IPS DF 19.7 (cell line): Measurements from ENCODE around the gene TMED6.
"Not testable (repeated sequence)": the region's sequence is repeated elsewhere in the genome, so short reads cannot be mapped to it uniquely, and the experiment has no call there.

ENCODE experiments used
- DNase-seq: peaks from one replicate; pipeline ENCODE4 v3.0.0-alpha.2; 2013; ENCODE audit warnings: low read depth, low spot score

The TMED6 gene

GRCh38 chr16:69360070-69360469 lies 8.5 kb upstream of the TMED6 start:
- not testable (repeated sequence) for DNase-seq

- DNase-seq: no peak
These were observed 951 bp downstream of the TMED6 start for GRCh38 chr16:69350536-69351133.

- no peak for DNase-seq
These were observed 2.0 kb downstream of the TMED6 start for GRCh38 chr16:69349536-69349935.

GRCh38 chr16:69348222-69348621 lies 3.4 kb downstream of the TMED6 start:
- no peak for DNase-seq

- no peak for DNase-seq
These were observed 4.9 kb downstream of the TMED6 start for GRCh38 chr16:69346683-69347082.

GRCh38 chr16:69345923-69346322 lies 5.7 kb downstream of the TMED6 start:
- DNase-seq: no peak

- no peak for DNase-seq
These were observed 7.4 kb downstream of the TMED6 start for GRCh38 chr16:69344171-69344570.

GRCh38 chr16:69340095-69340644 lies 11.4 kb downstream of the TMED6 start:
- DNase-seq: no peak

- DNase-seq: peak; percentile 98
These were observed 12.1 kb downstream of the TMED6 start, which contains the start of the genes COG8 and NIP7 for GRCh38 chr16:69339289-69340094. Gene COG8 (minus strand): TSS chr16:69339564. CDS start chr16:69339552, 12 bp downstream. Gene NIP7 (plus strand): TSS chr16:69339772. CDS start chr16:69339830, 58 bp downstream.

- no peak for DNase-seq
These were observed 12.9 kb downstream of the TMED6 start for GRCh38 chr16:69338557-69339288.

GRCh38 chr16:69334696-69335095 lies 16.9 kb downstream of the TMED6 start:
- DNase-seq: no peak

- peak; percentile 67 for DNase-seq
These were observed 21.1 kb downstream of the TMED6 start, which contains the start of gene PDF for GRCh38 chr16:69330286-69331109. Gene PDF (minus strand): TSS chr16:69330588. CDS start chr16:69330570, 18 bp downstream.

- no peak for DNase-seq
These were observed 22.0 kb downstream of the TMED6 start for GRCh38 chr16:69329369-69330285.

- DNase-seq: no peak
These were observed 22.7 kb downstream of the TMED6 start for GRCh38 chr16:69328854-69329316.

- DNase-seq: no peak
These were observed 23.8 kb downstream of the TMED6 start for GRCh38 chr16:69327585-69328310.

- no peak for DNase-seq
These were observed 25.3 kb downstream of the TMED6 start for GRCh38 chr16:69326172-69326873.

- no peak for DNase-seq
These were observed 25.8 kb downstream of the TMED6 start for GRCh38 chr16:69325784-69326171.

GRCh38 chr16:69324585-69325253 lies 26.9 kb downstream of the TMED6 start:
- DNase-seq: no peak
